ENCODE results near the gene MACROD2.

DNA sequence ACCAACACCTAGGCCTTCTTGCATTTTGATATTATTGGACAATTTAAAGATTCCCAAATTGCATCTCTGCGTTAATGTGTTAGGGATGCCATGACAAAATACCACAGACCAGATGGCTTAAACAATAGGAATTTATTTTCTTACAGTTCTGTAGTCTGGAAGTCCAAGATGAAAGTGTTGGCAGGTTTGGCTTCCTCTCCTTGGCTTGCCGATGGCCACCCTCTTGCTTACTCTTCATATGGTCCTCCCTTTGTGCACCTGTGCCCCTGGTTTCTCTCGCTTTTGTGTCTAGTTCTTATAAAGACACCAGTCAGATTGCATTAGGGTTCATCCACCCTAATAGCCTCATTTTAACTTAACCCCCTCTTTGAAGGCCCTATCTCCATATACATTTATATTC lies 1184.5 kb downstream of the MACROD2 start:
- TF ChIP-seq, protein P1, sequence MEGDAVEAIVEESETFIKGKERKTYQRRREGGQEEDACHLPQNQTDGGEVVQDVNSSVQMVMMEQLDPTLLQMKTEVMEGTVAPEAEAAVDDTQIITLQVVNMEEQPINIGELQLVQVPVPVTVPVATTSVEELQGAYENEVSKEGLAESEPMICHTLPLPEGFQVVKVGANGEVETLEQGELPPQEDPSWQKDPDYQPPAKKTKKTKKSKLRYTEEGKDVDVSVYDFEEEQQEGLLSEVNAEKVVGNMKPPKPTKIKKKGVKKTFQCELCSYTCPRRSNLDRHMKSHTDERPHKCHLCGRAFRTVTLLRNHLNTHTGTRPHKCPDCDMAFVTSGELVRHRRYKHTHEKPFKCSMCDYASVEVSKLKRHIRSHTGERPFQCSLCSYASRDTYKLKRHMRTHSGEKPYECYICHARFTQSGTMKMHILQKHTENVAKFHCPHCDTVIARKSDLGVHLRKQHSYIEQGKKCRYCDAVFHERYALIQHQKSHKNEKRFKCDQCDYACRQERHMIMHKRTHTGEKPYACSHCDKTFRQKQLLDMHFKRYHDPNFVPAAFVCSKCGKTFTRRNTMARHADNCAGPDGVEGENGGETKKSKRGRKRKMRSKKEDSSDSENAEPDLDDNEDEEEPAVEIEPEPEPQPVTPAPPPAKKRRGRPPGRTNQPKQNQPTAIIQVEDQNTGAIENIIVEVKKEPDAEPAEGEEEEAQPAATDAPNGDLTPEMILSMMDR (IDR thresholded peaks at IDR 0.05) = no peak
- TF ChIP-seq ZFX (IDR thresholded peaks at IDR 0.05; ENCODE audit: borderline replicate concordance) = no peak
